IPS-11a (cell line): ENCODE data around the gene TPM1.
"Not testable (repeated sequence)": the region's sequence is repeated elsewhere in the genome, so short reads cannot be mapped to it uniquely, and the experiment has no call there.

Experiments
- H3K4me3 ChIP-seq: one replicate; pipeline ENCODE4 v1.5.1; 2013; ENCODE audit warnings: low read depth, low read length, control low read depth

The TPM1 gene

GRCh38 chr15:63041974-63042876 is at the start of gene TPM1:
Gene TPM1 (plus strand): TSS chr15:63042747. CDS start chr15:63042830, 83 bp downstream.
- peak within 1 kb of the TSS; percentile 97 for H3K4me3 ChIP-seq

GRCh38 chr15:62993066-62993465 is 49.5 kb upstream of the TPM1 start:
- H3K4me3 ChIP-seq, result no peak overlapping the region

DNA sequence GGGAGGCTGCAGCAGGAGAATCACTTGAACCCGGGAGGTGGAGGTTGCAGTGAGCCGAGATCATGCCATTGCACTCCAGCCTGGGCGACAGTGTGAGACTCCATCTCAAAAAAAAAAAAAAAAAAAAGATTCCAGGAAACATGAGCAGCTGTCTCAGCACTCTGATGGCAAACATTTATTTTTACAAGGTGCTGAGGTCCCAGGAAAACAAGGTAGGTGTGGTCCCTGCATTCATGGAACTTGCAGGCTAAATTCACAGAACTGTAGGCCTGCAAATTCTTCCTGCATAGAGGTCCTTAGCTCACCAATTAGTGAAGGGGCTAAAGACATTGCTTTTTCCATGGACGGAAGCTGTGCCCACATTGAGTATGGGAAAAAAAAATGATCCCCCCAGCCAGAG is 48.9 kb upstream of the TPM1 start:
- not testable (repeated sequence) for H3K4me3 ChIP-seq

GRCh38 chr15:62994439-62994838 is 48.1 kb upstream of the TPM1 start:
- H3K4me3 ChIP-seq, result no peak overlapping the region

DNA sequence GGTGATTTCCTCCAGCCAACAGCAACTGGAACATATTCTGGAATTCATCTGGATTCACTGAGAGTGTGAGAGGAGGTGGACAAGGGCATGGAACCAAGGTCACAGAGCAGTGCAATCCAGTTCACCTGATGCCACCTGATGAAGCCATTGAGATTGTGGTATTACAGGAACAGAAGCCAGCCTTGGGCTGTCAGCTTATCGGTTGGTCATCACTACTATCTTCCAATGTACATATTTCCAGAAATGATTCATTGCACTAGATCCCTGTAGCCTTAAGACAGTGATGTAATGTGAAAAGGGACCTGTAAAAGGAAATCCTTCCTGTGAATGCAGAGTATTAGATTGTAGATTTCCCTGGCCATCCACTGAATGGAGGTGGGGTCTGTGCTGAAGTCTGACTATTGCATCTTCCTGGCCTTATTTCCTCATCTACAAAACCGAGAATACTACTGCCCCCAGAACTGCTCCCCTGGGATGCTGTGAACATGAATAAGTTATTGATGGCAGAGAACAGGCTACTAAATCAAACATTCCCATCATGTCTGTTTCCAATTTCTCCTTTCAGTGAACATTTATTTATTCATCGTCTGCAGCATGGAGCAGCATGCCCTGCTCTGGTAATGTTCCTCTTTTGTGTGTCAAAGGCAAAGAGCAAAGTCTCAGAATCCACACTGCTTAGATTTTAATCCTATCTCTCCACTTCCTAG is 47.4 kb upstream of the TPM1 start:
- H3K4me3 ChIP-seq, result no peak overlapping the region

DNA sequence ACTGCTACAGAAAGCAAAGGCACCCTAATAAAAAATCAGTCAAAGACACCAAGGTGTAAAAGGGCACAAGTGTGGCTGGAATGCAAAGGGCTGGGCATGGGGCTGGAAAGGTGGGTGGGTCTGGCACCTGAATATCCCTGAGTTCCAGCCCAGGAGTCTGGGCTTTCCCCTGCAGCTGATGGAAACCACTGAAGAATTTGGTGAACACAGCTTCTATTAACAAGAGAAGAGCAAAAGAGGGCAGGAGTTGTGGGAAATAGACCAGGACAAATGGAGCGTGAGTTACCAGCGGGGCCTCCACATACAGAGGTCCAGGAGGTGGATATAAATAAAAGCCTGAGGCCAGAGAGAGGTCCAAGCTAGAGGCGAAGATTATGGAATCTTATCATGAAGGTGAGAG is 45.1 kb upstream of the TPM1 start:
- H3K4me3 ChIP-seq, result no peak overlapping the region

- no peak overlapping the region for H3K4me3 ChIP-seq
Measured at GRCh38 chr15:62998262-62998890, 44.2 kb upstream of the TPM1 start.

DNA sequence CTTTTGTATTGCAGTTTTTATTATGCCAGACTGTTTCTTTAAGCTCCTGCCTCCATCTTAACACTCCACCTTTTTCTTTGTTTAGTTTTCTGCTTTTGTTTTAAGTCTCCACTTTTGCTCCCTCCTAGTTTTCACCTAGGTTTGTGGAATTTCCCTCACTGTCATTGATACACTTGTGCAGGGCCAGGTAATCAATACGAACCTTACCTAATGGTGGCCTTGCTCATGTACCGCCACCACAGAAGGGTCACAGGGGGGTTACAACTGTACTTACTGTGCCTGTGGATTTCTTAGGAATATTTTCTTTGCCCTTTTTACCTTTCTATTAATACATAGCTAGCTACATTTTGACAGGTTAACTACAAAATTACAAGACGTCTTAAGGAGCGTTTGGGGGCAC is 43.4 kb upstream of the TPM1 start:
- no peak overlapping the region for H3K4me3 ChIP-seq

- H3K4me3 ChIP-seq, result no peak overlapping the region
Measured at GRCh38 chr15:62999923-63000561, 42.5 kb upstream of the TPM1 start.

DNA sequence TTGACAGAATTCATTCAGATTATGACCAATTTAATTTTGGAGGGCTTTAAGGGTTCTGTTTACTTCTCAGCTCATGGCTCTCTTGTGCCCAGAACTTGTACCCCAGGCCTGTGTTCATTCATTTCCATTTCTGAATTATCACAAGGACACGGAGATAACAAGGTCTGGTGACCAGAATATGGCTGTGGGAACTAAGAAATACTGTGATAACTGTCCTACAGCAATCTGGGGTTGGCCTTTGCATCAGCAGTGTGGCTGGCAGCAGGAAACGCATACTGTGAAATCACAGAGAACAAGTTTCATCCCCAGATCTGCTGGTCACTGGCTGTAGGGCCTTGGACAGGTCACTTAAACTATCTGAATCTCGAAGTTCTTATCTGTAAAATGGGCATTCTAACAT is 41.8 kb upstream of the TPM1 start:
- no peak overlapping the region for H3K4me3 ChIP-seq

DNA sequence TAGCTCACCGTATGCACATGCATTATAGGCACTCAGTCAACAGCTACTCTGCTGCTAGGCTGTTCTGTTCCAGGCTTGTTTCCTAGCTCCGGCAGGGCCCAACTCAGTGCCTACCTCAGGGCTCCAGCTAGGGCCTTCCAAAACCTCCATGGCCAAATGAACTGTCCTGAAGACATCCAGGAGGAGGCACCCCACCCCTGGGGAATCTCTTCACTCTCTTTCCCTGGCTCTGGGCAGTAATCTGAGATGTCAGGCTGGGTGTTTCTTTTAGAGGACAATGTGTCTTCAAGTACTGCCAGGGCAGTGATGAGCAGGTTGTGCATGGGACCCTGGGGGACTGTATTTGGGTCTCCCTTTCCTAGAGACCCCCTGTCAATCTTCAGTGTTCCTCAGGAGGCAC is 38.3 kb upstream of the TPM1 start:
- no peak overlapping the region for H3K4me3 ChIP-seq

GRCh38 chr15:63006032-63006878 is 36.3 kb upstream of the TPM1 start:
- no peak overlapping the region for H3K4me3 ChIP-seq

- no peak overlapping the region for H3K4me3 ChIP-seq
Measured at GRCh38 chr15:63008333-63009049, 34.1 kb upstream of the TPM1 start.

DNA sequence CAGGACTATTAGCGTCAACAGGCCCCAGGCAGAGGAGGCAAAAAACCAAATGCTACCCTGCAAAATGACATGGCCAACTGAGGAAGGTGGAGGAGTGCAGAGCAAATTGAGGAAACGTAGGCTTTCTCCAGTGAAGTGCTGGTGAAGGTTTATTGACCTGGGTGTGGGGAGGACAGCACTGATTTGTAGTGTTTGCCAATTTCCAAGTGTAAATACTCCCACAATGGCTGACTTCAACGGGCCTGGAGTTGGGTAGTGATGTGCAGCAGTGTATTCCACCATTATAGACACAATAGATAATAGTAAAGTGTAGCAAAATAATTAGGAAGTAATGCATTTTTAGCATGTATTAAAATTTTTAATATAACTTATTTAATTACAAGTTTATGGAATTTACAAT is 32.2 kb upstream of the TPM1 start:
- H3K4me3 ChIP-seq, result no peak overlapping the region

- H3K4me3 ChIP-seq, result no peak overlapping the region
Measured at GRCh38 chr15:63010920-63011693, 31.4 kb upstream of the TPM1 start.

DNA sequence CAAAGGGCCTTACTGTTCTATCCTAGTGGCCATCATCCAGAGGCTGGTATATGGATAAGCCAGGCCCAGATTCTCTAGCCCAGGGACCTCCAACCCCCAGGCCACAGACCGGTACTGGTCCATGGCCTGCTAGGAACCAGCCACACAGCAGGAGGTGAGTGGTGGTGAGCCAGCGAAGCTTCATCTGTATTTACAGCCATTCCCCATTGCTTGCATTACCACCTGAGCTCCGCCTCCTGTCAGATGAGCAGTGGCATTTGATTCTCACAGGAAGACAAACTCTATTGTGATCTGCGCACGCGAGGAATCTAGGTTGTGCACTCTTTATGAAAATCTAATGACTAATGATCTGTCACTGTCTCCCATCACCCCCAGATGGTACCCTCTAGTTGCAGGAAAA is 30.1 kb upstream of the TPM1 start:
- H3K4me3 ChIP-seq, result no peak overlapping the region

DNA sequence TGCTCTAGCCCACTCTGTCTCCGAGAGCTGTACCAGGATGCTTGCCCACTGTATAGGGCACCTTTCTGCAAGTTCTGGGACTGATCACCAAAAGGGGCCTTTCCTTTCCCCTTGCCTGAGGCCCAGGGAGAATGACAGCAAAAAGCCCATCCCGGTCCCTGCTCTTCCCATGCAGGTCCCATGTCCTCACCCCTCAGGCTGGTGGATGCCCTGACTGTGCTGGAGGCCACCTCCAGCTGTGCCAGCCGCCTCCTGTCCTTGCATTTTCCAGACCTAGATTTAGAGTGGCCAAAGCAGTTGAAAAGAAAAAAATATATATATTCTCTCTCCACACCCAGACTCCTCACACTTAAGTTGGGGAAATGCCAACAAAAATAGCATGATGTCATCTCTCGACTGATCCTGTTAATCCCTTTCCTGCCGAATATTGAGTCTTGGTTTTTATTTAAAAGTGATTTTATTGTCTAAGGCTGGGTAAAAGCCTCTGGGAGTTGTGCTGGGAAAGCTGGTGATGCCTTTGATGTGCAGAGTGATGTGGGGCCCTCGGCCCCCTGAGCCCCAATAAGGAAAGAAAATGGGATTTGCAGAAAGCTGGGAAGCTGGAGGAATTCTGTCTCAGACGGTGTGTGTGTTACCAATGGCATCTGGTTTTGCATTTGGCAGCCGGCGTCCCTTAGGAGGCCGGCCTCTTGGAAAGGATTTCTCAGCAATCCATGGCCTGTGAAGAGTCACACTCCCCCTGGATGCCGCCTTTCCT is 29.3 kb upstream of the TPM1 start:
- no peak overlapping the region for H3K4me3 ChIP-seq

DNA sequence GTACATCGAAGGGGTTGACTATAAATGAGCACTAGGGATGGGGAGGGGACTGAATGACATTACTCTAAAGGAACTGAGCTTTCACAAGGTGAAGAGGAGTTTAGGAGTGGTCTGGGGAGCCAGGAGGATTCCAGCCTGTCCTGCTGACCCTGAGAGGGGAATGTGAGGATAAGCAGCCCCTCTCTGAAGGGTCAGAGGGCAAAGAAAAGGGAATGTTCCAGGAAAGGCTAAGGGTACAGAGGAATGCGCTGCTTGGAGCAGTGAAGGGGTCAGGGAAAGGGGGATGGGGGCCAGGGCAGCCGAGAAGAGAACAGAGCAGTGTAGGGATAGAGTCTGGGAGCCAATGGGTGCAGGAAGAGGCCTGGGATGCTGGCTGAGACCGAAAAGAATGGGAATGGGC is 28.0 kb upstream of the TPM1 start:
- H3K4me3 ChIP-seq, result no peak overlapping the region
